Colonic mucosa (tissue), 4 donors: Measurements from ENCODE around the gene TMEM176A. TPM values are rescaled to one million over a fixed set of nuclear protein-coding genes. Genes with fewer than 3 reads are reported as not detected.

Experiments used
- DNase-seq: peaks from one replicate; pipeline ENCODE4 v3.0.0-alpha.2; 2020
- H3K27ac ChIP-seq: fragments of 200-600 bp; one replicate; pipeline ENCODE4 v1.8.0; 2021
- H3K27me3 ChIP-seq: fragments of 200-600 bp; one replicate; pipeline ENCODE4 v1.8.0; 2021
- H3K36me3 ChIP-seq: fragments of 200-600 bp; one replicate; pipeline ENCODE4 v1.8.0; 2021
- H3K4me1 ChIP-seq: fragments of 200-600 bp; one replicate; pipeline ENCODE4 v1.8.0; 2021; ENCODE audit warnings: mild to moderate bottlenecking
- H3K4me3 ChIP-seq: fragments of 200-600 bp; one replicate; pipeline ENCODE4 v1.8.0; 2021
- H3K9ac ChIP-seq, 2 donors: one replicate each; pipeline ENCODE4 v1.7.0; 2013; ENCODE audit warnings: control low read depth in 2 of 2, low read depth in 2 of 2, low read length in 2 of 2
- H3K9me3 ChIP-seq: fragments of 200-600 bp; one replicate; pipeline ENCODE4 v1.8.0; 2021
- CTCF ChIP-seq: fragments of 200-600 bp; IDR thresholded peaks from one replicate; pipeline ENCODE4 v1.8.0; 2022; ENCODE audit warnings: antibody characterized with exemption, mild to moderate bottlenecking
- intact Hi-C: fragments of 100-400 bp; cut with DNase I; formaldehyde crosslinking; loops from one replicate; pipeline ENCODE4 v1.14.1; 2022
- total RNA-seq, 2 donors: library from RNA; stranded (reverse); fragmentation: NEBNext Ultra II Directional in 1 of 2; extraction: Animal tissue kit (Norgen Biotek cat#: 25700) in 1 of 2; gene quantifications; one replicate each; pipeline ENCODE4 v1.2.1, GENCODE V29; 2021
- donor health status: healthy.
- donor health status: DM: no; HTN: no; CAD: no.
- donor health status: DM: no; HTN: no; CAD: no.

TMEM176A gene
- total RNA-seq, 2 donors from 2014 or later = 130 to 170 TPM

- DNase-seq = no peak
- peaks cover 4% of the 10 kb centered on the region for H3K4me1 ChIP-seq
- no peaks in the 10 kb centered on the region for H3K9me3 ChIP-seq
- H3K27me3 ChIP-seq = no peaks in the 10 kb centered on the region
- no peak overlapping the region for H3K4me3 ChIP-seq
- H3K36me3 ChIP-seq = no peaks in the 10 kb centered on the region
- TF ChIP-seq CTCF = no peak
- peak overlapping the region; percentile 56 for H3K27ac ChIP-seq
- intact Hi-C loops = loop anchor here (5.0 to 10.0 kb wide), 2 partner anchors 95 to 203 kb away; no protein-coding TSS in a partner anchor
- H3K9ac ChIP-seq = no peak overlapping the region
Measured at GRCh38 chr7:150781961-150782360, 18.6 kb upstream of the TMEM176A start.

GRCh38 chr7:150784120-150784736 lies 16.3 kb upstream of the TMEM176A start:
- peaks cover 14% of the 10 kb centered on the region for H3K4me1 ChIP-seq
- peak overlapping the region; percentile 41 to 86 for H3K9ac ChIP-seq
- TF ChIP-seq CTCF = no peak
- no peak overlapping the region for H3K4me3 ChIP-seq
- peak; percentile 80 for DNase-seq
- H3K27me3 ChIP-seq = no peaks in the 10 kb centered on the region
- H3K9me3 ChIP-seq = no peaks in the 10 kb centered on the region
- H3K27ac ChIP-seq = peak overlapping the region; percentile 89
- H3K36me3 ChIP-seq = no peaks in the 10 kb centered on the region
- intact Hi-C loops = loop anchor here (5.0 to 10.0 kb wide), 2 partner anchors 93 to 201 kb away; no protein-coding TSS in a partner anchor

DNA sequence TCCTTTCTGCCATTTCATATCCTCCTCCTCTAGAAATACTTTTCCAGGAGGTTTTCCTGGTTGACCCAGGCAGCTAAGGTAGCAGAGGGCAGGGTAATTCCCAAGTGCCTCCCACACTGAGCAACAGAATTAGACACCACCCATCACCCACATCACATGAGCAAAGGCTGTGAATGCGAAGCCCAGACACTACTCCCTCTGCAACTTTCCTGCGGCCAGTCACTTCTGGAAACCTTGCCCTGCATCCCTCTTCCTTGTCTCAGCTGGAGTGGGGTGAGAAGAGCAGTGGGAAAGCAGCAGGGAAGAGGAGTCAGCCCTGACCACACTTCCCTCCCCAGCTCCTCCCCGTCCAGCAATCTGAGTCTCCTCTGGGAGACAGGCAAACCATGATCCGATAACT lies 15.6 kb upstream of the TMEM176A start:
- Histone ChIP-seq H3K9me3 (no peaks in the 10 kb centered on the region), H3K4me1 (peaks cover 14% of the 10 kb centered on the region), H3K9ac (peak overlapping the region in 1 of 2 donors; percentile 86), H3K27ac (peak overlapping the region; percentile 89), H3K36me3 (no peaks in the 10 kb centered on the region), H3K4me3 (no peak overlapping the region), H3K27me3 (no peaks in the 10 kb centered on the region)
- no peak for TF ChIP-seq CTCF
- intact Hi-C loops = loop anchor here (5.0 to 10.0 kb wide), 2 partner anchors 92 to 200 kb away; no protein-coding TSS in a partner anchor
- peak; percentile 87 for DNase-seq

- H3K4me1 ChIP-seq = peaks cover 14% of the 10 kb centered on the region
Measured at GRCh38 chr7:150787321-150788281, 13.0 kb upstream of the TMEM176A start.

More at GRCh38 chr7:150787321-150788281, 13.0 kb upstream of the TMEM176A start:
- Histone ChIP-seq H3K36me3 (no peaks in the 10 kb centered on the region), H3K9ac (peak overlapping the region; percentile 64 to 72), H3K27me3 (no peaks in the 10 kb centered on the region), H3K4me3 (no peak overlapping the region), H3K9me3 (no peaks in the 10 kb centered on the region), H3K27ac (peak overlapping the region; percentile 89)
- peak; percentile 57 for DNase-seq
- no peak for TF ChIP-seq CTCF
- intact Hi-C loops = loop anchor here (10.0 kb wide), 1 partner anchor 197 kb away; no protein-coding TSS in a partner anchor
